Keratinocyte (primary cell): Measurements from ENCODE around the gene MID1.

Experiments used
- CTCF ChIP-seq, 3 experiments: IDR thresholded peaks in 1 of 3; conservative IDR thresholded peaks in 1 of 3; optimal IDR thresholded peaks in 1 of 3; 2 replicates in 2 of 3; 3 replicates in 1 of 3; pipeline versions ENCODE3 to v1.5.1; 2011; ENCODE audit warnings: low read length in 3 of 3, mild to moderate bottlenecking in 3 of 3, moderate library complexity in 2 of 3, control low read depth in 1 of 3, inconsistent platforms in 1 of 3; ENCODE audit not compliant: insufficient read depth in 2 of 3; ENCODE audit errors: extremely low read depth in 1 of 3
- EZH2 ChIP-seq: IDR thresholded peaks from one replicate; pipeline ENCODE4 v1.6.1; 2012; ENCODE audit warnings: inconsistent platforms, mild to moderate bottlenecking, low read length, moderate library complexity

- TF ChIP-seq CTCF (optimal IDR thresholded peaks at IDR 0.05 in 1 of 3, IDR thresholded peaks at IDR 0.05 in 1 of 3, conservative IDR thresholded peaks at IDR 0.05 in 1 of 3; ENCODE audit: extremely low read depth in 1 of 3, insufficient read depth in 2 of 3, low read length in 3 of 3) = no peak
- TF ChIP-seq EZH2 = no peak
Measured at GRCh38 chrX:10656214-10656613, 35.8 kb upstream of the MID1 start.
